Neural cell (in vitro differentiated cells): ENCODE data around the gene SMIM1. TPM values are rescaled to one million over a fixed set of nuclear protein-coding genes. Genes with fewer than 3 reads are reported as not detected.

ENCODE experiments used
- H2AFZ ChIP-seq: fragments of 200-600, 300-800 bp; sonication (generic), shearing (Covaris generic); 2 replicates; pipeline ENCODE4 v1.6.0; 2014; ENCODE audit warnings: low read depth, mild to moderate bottlenecking, antibody characterized with exemption, low read length, moderate library complexity
- H3F3A ChIP-seq: fragments of 200-600 bp; shearing (Covaris generic); 2 replicates; pipeline ENCODE4 v1.6.1; 2016; ENCODE audit warnings: mild to moderate bottlenecking, moderate library complexity, mixed read lengths, antibody characterized with exemption, low read length; ENCODE audit not compliant: insufficient read depth, poor library complexity, severe bottlenecking
- H3K27ac ChIP-seq: fragments of 200-600, 300-800 bp; sonication (generic), shearing (Covaris generic); 2 replicates; pipeline ENCODE4 v1.5.1; 2014; ENCODE audit warnings: mild to moderate bottlenecking, low read length, moderate library complexity
- H3K27me3 ChIP-seq: fragments of 300-800, 200-600 bp; sonication (generic), shearing (Covaris generic); 2 replicates; pipeline ENCODE4 v1.6.0; 2014; ENCODE audit warnings: mild to moderate bottlenecking, low read depth, low read length, moderate library complexity; ENCODE audit not compliant: insufficient read depth
- H3K36me3 ChIP-seq: fragments of 300-800, 200-600 bp; sonication (generic), shearing (Covaris generic); 2 replicates; pipeline ENCODE4 v1.5.1; 2014; ENCODE audit warnings: mild to moderate bottlenecking, antibody characterized with exemption, low read length, moderate library complexity; ENCODE audit not compliant: insufficient read depth
- H3K4me2 ChIP-seq: fragments of 300-800, 200-600 bp; sonication (generic), shearing (Covaris generic); 2 replicates; pipeline ENCODE4 v1.6.0; 2014; ENCODE audit warnings: mild to moderate bottlenecking, low read length
- H3K4me3 ChIP-seq: fragments of 300-800, 200-600 bp; sonication (generic), shearing (Covaris generic); 2 replicates; pipeline ENCODE4 v1.5.1; 2014; ENCODE audit warnings: mild to moderate bottlenecking, low read length, moderate library complexity
- H3K79me2 ChIP-seq: fragments of 200-600 bp; shearing (Covaris generic); replicated peaks from 2 replicates; pipeline ENCODE4 v1.6.0; 2014; ENCODE audit warnings: mild to moderate bottlenecking, low read length, moderate library complexity; ENCODE audit not compliant: insufficient read depth
- H3K9ac ChIP-seq: fragments of 300-800, 200-600 bp; sonication (generic), shearing (Covaris generic); 2 replicates; pipeline ENCODE4 v1.6.1; 2016; ENCODE audit warnings: mild to moderate bottlenecking, low read length, mixed read lengths
- H3K9me2 ChIP-seq: fragments of 200-600 bp; shearing (Covaris generic); 2 replicates; pipeline ENCODE4 v1.6.1; 2016; ENCODE audit warnings: mild to moderate bottlenecking, low read length, mixed read lengths; ENCODE audit not compliant: insufficient read depth
- H3K9me3 ChIP-seq: fragments of 200-600, 300-800 bp; sonication (generic), shearing (Covaris generic); 2 replicates; pipeline ENCODE4 v1.6.1; 2016; ENCODE audit warnings: mild to moderate bottlenecking, mixed run types, low read length, moderate library complexity, mixed read lengths
- H4K20me1 ChIP-seq: fragments of 200-600 bp; shearing (Covaris generic); 2 replicates; pipeline ENCODE4 v1.6.1; 2016; ENCODE audit warnings: mild to moderate bottlenecking, mixed run types; ENCODE audit not compliant: insufficient read depth
- CTCF ChIP-seq: fragments of 450-650 bp; IDR thresholded peaks from 2 replicates; pipeline ENCODE4 v1.5.1; 2014; ENCODE audit warnings: antibody characterized with exemption, mild to moderate bottlenecking, moderate library complexity; ENCODE audit not compliant: poor library complexity, severe bottlenecking
- EP300 ChIP-seq: fragments of 450-650 bp; conservative IDR thresholded peaks from 2 replicates; pipeline ENCODE4 v1.6.1; 2014; ENCODE audit warnings: antibody characterized with exemption, mild to moderate bottlenecking, moderate library complexity; ENCODE audit not compliant: poor library complexity, severe bottlenecking
- EZH2 ChIP-seq: fragments of 200-600, 300-800 bp; shearing (Covaris generic), sonication (generic); IDR thresholded peaks from 2 replicates; pipeline ENCODE4 v1.6.1; 2014; ENCODE audit warnings: antibody characterized with exemption, low read length, borderline replicate concordance, mild to moderate bottlenecking; ENCODE audit not compliant: insufficient read depth, poor library complexity, severe bottlenecking
- MXI1 ChIP-seq: fragments of 450-650 bp; conservative IDR thresholded peaks from 2 replicates; pipeline ENCODE4 v1.6.1; 2014; ENCODE audit warnings: antibody characterized with exemption, mild to moderate bottlenecking; ENCODE audit not compliant: poor library complexity, severe bottlenecking
- POLR2AphosphoS5 ChIP-seq: IDR thresholded peaks from 2 replicates; pipeline ENCODE4 v1.6.1; 2012
- RAD21 ChIP-seq: fragments of 450-650 bp; conservative IDR thresholded peaks from 2 replicates; pipeline ENCODE4 v1.6.1; 2014; ENCODE audit warnings: antibody characterized with exemption, mild to moderate bottlenecking, moderate library complexity
- REST ChIP-seq: IDR thresholded peaks from 2 replicates; pipeline ENCODE4 v1.6.1; 2012; ENCODE audit warnings: borderline replicate concordance
- SMC3 ChIP-seq: fragments of 450-650 bp; conservative IDR thresholded peaks from 2 replicates; pipeline ENCODE4 v1.6.1; 2014; ENCODE audit warnings: antibody characterized with exemption, mild to moderate bottlenecking, moderate library complexity; ENCODE audit not compliant: poor library complexity
- TAF1 ChIP-seq: IDR thresholded peaks from 2 replicates; pipeline ENCODE4 v1.6.1; 2012; ENCODE audit warnings: low read depth
- polyA plus RNA-seq: library from polyadenylated mRNA; depleted of rRNA; stranded (reverse); fragments of >200 nt; gene quantifications from 2 replicates; pipeline ENCODE4 v1.2.3, GENCODE V29; 2014

SMIM1 gene
- polyA plus RNA-seq, 1 donor from 2014 or later, result not detected

- Histone ChIP-seq H3K9me2 (no peaks in the 10 kb centered on the region), H3K79me2 (no peaks in the 10 kb centered on the region), H3K9ac (no peak overlapping the region), H3K27me3 (no peaks in the 10 kb centered on the region), H3K9me3 (no peaks in the 10 kb centered on the region), H3F3A (no peaks in the 10 kb centered on the region), H4K20me1 (no peaks in the 10 kb centered on the region), H3K36me3 (no peaks in the 10 kb centered on the region), H2AFZ (no peak overlapping the region), H3K27ac (no peak overlapping the region), H3K4me2 (no peak overlapping the region), H3K4me3 (no peak overlapping the region)
- TF ChIP-seq REST (no peak), CTCF (no peak), TAF1 (no peak), EZH2 (no peak), MXI1 (no peak), EP300 (no peak), RAD21 (no peak), SMC3 (no peak), POLR2AphosphoS5 (no peak)
Measured at GRCh38 chr1:3822421-3822820, 49.9 kb downstream of the SMIM1 start.

GRCh38 chr1:3824650-3825049 is 52.1 kb downstream of the SMIM1 start:
- H3K4me2 ChIP-seq, result no peak overlapping the region
- no peaks in the 10 kb centered on the region for H4K20me1 ChIP-seq
- H3K36me3 ChIP-seq, result no peaks in the 10 kb centered on the region
- no peaks in the 10 kb centered on the region for H3K9me3 ChIP-seq
- no peaks in the 10 kb centered on the region for H3K9me2 ChIP-seq
- H3K9ac ChIP-seq, result no peak overlapping the region
- H3K27ac ChIP-seq, result no peak overlapping the region
- H3K79me2 ChIP-seq, result no peaks in the 10 kb centered on the region
- no peak overlapping the region for H3K4me3 ChIP-seq
- H3F3A ChIP-seq, result no peaks in the 10 kb centered on the region
- H3K27me3 ChIP-seq, result no peaks in the 10 kb centered on the region
- H2AFZ ChIP-seq, result no peak overlapping the region
- no peak for TF ChIP-seq RAD21
- TF ChIP-seq CTCF, result no peak
- TF ChIP-seq EZH2, result no peak
- TF ChIP-seq EP300, result no peak
- TF ChIP-seq SMC3, result no peak
- no peak for TF ChIP-seq REST
- TF ChIP-seq TAF1, result no peak
- TF ChIP-seq POLR2AphosphoS5, result no peak
- TF ChIP-seq MXI1, result no peak
